Bronchial epithelial cell (primary cell): Measurements from ENCODE around the gene NLRP10. TPM values are rescaled to one million over a fixed set of nuclear protein-coding genes. Genes with fewer than 3 reads are reported as not detected.

Experiments
- DNase-seq: peaks from one replicate; pipeline ENCODE4 v3.0.0-alpha.2; 2010; ENCODE audit warnings: low read depth
- FAIRE-seq: peaks from 2 replicates; lab custom pipeline; 2011; peaks lifted over from hg19 to GRCh38; lab: Jason Lieb, UNC
- H3K27me3 ChIP-seq: 2 replicates; pipeline ENCODE4 v1.5.1; 2011; ENCODE audit warnings: low read length; ENCODE audit not compliant: control insufficient read depth, insufficient read depth
- H3K36me3 ChIP-seq: 2 replicates; pipeline ENCODE4 v1.5.1; 2011; ENCODE audit warnings: low read length; ENCODE audit not compliant: control insufficient read depth, insufficient read depth
- H3K4me3 ChIP-seq: 2 replicates; pipeline ENCODE4 v1.5.1; 2011; ENCODE audit warnings: mild to moderate bottlenecking, low read depth, low read length, control low read depth
- CTCF ChIP-seq: IDR thresholded peaks from 2 replicates; pipeline ENCODE4 v1.5.1; 2011; ENCODE audit warnings: mild to moderate bottlenecking, moderate library complexity, low read length, control low read depth, inconsistent platforms; ENCODE audit not compliant: insufficient read depth, severe bottlenecking
- total RNA-seq: library from RNA; depleted of rRNA; stranded (reverse); fragments of >200 nt; gene quantifications from 2 replicates; pipeline ENCODE4 v1.2.1, GENCODE V29; 2014

NLRP10 gene
- total RNA-seq: under 0.01 and 3.1 TPM in 2 replicates

DNA sequence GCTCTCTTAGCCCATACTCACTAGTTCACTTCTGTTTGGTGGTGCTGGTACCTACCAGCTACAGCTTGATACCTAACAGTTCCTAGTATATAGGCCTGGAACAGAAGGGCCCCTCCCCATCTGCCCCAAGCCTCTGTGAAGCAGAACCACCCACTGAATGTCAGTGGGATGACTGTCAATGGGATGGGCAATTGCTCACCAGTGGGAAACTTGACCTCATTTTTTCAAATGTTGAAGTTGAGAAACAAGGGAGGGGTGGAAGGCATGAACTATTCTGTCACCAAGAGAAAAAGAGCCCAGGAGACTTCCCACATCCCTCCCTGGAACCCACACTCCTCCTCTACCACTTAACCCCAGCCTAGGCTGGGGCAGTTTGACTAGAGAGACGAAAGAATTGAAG is at the start of gene NLRP10:
Gene NLRP10 (minus strand): TSS at position 62 of the 400 bp plus-strand sequence. CDS start 1,952 bp downstream, outside the sequence.
- no peak for TF ChIP-seq CTCF
- DNase-seq: peak; percentile 95
- peak; percentile 18 for FAIRE-seq
- H3K36me3 ChIP-seq: no peaks in the 10 kb centered on the region
- H3K27me3 ChIP-seq: no peaks in the 10 kb centered on the region
- H3K4me3 ChIP-seq: no peak within 1 kb of the TSS

DNA sequence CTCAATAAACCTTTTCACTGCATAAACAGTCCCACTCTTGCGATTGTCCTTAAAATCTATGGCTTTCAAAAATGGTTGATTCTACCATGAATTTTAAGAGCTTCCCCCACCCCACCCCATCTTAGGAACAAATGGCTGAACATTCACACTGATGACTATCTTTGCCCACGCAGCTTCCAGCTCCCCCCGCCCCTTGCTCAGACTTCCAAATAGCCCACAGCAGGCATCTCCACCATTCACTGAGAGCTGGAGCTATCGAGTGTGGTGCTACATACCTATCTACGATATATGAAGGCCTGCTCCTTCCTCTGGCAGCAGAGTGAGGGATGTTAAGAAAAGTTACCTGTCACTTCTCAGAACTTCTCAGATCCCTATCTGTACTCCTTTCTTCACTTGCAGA is 48.6 kb upstream of the NLRP10 start:
- DNase-seq (no peak), FAIRE-seq (no peak)
- Histone ChIP-seq H3K27me3 (peaks cover 13% of the 10 kb centered on the region), H3K4me3 (no peak overlapping the region), H3K36me3 (no peaks in the 10 kb centered on the region)
- no peak for TF ChIP-seq CTCF

GRCh38 chr11:8011981-8012444 is 46.8 kb upstream of the NLRP10 start:
- TF ChIP-seq CTCF: no peak
- H3K4me3 ChIP-seq: no peak overlapping the region
- peaks cover 7% of the 10 kb centered on the region for H3K27me3 ChIP-seq
- no peaks in the 10 kb centered on the region for H3K36me3 ChIP-seq
- FAIRE-seq (no peak), DNase-seq (peak; percentile 72)

DNA sequence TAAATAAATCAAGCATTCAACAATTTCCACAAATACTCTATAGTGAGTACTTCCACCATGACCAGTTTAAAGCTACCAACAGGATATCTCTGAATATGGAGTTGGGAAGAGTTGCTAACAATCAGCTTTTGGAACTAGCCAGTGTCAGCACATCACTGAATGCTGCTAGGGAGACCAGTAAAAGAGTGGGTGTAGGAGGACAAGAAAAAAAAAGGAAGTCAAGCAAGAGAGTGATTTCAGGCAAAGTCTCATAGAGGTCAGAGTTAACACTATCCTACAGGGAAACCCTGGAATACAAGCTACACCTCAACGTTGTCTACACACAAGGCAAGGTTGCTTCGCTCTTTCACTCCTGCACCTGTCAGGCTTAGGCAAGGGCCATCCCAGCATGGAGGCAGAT is 46.1 kb upstream of the NLRP10 start:
- no peak for FAIRE-seq
- no peak for DNase-seq

DNA sequence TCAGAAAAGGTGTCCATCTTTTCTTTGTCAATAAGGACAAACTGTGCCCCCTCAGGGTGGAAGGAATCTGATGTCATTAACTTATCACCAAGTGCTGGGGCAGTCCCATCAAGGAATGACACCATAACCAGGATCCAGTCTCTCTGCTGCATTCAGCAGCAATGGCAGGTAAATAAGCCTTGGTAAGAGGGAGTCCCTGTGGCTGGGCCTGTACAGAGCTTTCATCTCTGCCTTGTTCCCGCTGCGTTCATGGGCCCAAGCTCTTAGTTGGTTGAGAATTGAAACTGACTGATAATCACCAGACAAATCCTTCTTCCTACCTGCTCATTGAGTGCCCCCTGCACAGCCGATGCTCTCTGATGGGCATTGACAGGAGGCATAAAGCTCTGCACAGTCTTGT is 44.6 kb upstream of the NLRP10 start:
- DNase-seq (no peak), FAIRE-seq (no peak)
- H3K36me3 ChIP-seq: no peaks in the 10 kb centered on the region
- no peaks in the 10 kb centered on the region for H3K27me3 ChIP-seq
- no peak overlapping the region for H3K4me3 ChIP-seq
- TF ChIP-seq CTCF: no peak

More for the DNA sequence above, 46.1 kb upstream of the NLRP10 start:
- peaks cover 4% of the 10 kb centered on the region for H3K27me3 ChIP-seq
- H3K4me3 ChIP-seq: no peak overlapping the region
- no peak for TF ChIP-seq CTCF
- H3K36me3 ChIP-seq: no peaks in the 10 kb centered on the region

- FAIRE-seq: no peak
- TF ChIP-seq CTCF: no peak
- Histone ChIP-seq H3K4me3 (no peak overlapping the region), H3K27me3 (no peaks in the 10 kb centered on the region), H3K36me3 (no peaks in the 10 kb centered on the region)
- no peak for DNase-seq
These were observed 43.0 kb upstream of the NLRP10 start for GRCh38 chr11:8008212-8008611.
